Activated T-cell treated with anti-CD3 and anti-CD28 coated beads, Interleukin-2, amount 50 U/mL, for 4 hours (primary cell): Measurements from ENCODE around the gene DACH2. TPM values are rescaled to one million over a fixed set of nuclear protein-coding genes. Genes with fewer than 3 reads are reported as not detected.

Experiments used
- ATAC-seq, 2 donors: fragments of 200-7000 bp; cut with Tn5 transposase; one replicate each; pipeline ENCODE4 v1.10.0; 2021
- DNase-seq: peaks from one replicate; pipeline ENCODE4 v3.0.0-alpha.2; 2020
- H3K27me3 Mint-ChIP-seq: one replicate; pipeline ENCODE4 v1.8.0; 2021; ENCODE audit warnings: low read depth, mixed read lengths
- H3K36me3 Mint-ChIP-seq: one replicate; pipeline ENCODE4 v1.8.0; 2022; ENCODE audit warnings: mixed read lengths; ENCODE audit not compliant: insufficient read depth
- H3K4me1 Mint-ChIP-seq: one replicate; pipeline ENCODE4 v1.8.0; 2021; ENCODE audit warnings: low read depth, mixed read lengths
- H3K4me3 Mint-ChIP-seq: one replicate; pipeline ENCODE4 v1.8.0; 2021; ENCODE audit warnings: mild to moderate bottlenecking, moderate library complexity, mixed read lengths
- H3K9me3 Mint-ChIP-seq: one replicate; pipeline ENCODE4 v1.8.0; 2021; ENCODE audit warnings: mixed read lengths
- total RNA-seq, 3 donors: library from RNA; stranded (reverse); gene quantifications; one replicate each; pipeline ENCODE4 v1.2.1, GENCODE V29; 2021

The DACH2 gene
- total RNA-seq, 3 donors from 2014 or later, result not detected

DNA sequence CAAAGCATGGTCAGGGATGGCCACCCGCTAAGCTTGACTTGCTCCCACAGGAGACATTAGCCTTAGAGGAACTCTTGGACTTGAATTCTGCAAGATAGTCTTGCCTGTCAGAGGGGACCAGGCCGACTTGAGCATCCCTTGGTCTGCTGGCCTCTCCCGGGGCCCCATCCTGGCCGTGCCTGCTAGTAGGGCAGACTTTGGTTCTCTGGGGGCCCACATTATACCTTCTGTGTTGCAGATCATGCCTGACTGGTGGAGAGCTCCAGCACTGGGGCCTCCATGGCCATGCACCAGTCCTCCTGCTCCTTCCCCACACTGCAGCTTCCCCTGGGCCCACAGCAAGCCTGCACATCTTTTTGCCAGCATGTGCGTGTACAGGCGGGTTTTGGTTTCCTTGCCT, 46.5 kb downstream of the DACH2 start:
- Mint-ChIP-seq H3K36me3 (no peaks in the 10 kb centered on the region), H3K9me3 (peaks cover 3% of the 10 kb centered on the region), H3K4me1 (no peaks in the 10 kb centered on the region), H3K4me3 (no peak overlapping the region), H3K27me3 (peaks cover 4% of the 10 kb centered on the region)
- no peak for DNase-seq
- ATAC-seq, result no peak

- Mint-ChIP-seq H3K9me3 (peaks cover 3% of the 10 kb centered on the region), H3K4me1 (no peaks in the 10 kb centered on the region), H3K36me3 (no peaks in the 10 kb centered on the region), H3K4me3 (no peak overlapping the region), H3K27me3 (peaks cover 4% of the 10 kb centered on the region)
- ATAC-seq (no peak), DNase-seq (no peak)
Observed at GRCh38 chrX:86195343-86195742, 47.1 kb downstream of the DACH2 start.

GRCh38 chrX:86197815-86198214, 49.6 kb downstream of the DACH2 start:
- no peak for DNase-seq
- peaks cover 3% of the 10 kb centered on the region for H3K9me3 Mint-ChIP-seq
- H3K4me1 Mint-ChIP-seq, result no peaks in the 10 kb centered on the region
- H3K27me3 Mint-ChIP-seq, result peaks cover 4% of the 10 kb centered on the region
- no peaks in the 10 kb centered on the region for H3K36me3 Mint-ChIP-seq
- no peak overlapping the region for H3K4me3 Mint-ChIP-seq
- ATAC-seq, result no peak

DNA sequence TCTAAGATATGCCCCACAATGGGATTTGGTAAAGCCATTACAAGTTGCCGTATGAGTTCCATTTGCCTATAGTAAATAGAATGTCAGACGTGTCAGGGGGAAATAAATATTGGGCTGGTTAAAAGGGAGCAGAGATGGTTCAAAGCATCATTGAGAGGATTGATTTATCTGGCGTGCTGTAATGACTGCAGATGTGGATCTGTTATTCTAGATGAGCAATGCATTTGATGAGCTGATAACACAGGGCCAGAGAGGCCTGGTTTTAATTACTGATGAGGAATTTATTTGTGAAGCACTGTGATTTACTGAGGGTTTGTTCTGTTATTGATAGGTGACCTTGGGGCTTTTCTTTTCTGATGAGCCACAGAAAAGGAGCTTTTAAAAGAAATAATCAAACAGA, 62.5 kb downstream of the DACH2 start:
- no peak for ATAC-seq
- no peak overlapping the region for H3K4me3 Mint-ChIP-seq

GRCh38 chrX:86215260-86215659, 67.0 kb downstream of the DACH2 start:
- DNase-seq (no peak), ATAC-seq (no peak)
- Mint-ChIP-seq H3K36me3 (no peaks in the 10 kb centered on the region), H3K9me3 (no peaks in the 10 kb centered on the region), H3K4me3 (no peak overlapping the region), H3K4me1 (no peaks in the 10 kb centered on the region), H3K27me3 (peaks cover 2% of the 10 kb centered on the region)

More for the DNA sequence above, 62.5 kb downstream of the DACH2 start:
- H3K4me1 Mint-ChIP-seq, result no peaks in the 10 kb centered on the region
- DNase-seq, result no peak
- H3K9me3 Mint-ChIP-seq, result no peaks in the 10 kb centered on the region
- H3K36me3 Mint-ChIP-seq, result no peaks in the 10 kb centered on the region
- H3K27me3 Mint-ChIP-seq, result peaks cover 2% of the 10 kb centered on the region

DNA sequence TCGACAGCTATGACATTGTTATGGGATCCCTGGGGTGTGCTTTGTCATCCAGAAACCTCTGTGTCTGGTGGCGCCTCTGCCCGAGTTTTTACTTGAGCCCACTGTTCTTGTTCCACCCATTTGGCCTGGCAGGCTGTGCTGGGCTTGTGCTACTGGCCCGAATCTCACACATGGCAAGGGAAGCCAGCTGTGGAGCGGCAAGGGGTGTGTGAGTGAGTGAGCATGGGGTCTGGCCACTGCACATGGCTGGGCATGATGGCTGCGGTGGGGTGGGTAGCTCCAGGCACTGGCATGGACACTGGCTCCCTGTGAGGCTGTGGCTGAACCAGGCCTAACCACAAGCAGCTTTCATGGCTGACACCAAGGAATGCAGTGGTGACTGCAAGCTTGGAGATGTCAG, 89.2 kb downstream of the DACH2 start:
- Mint-ChIP-seq H3K4me3 (no peak overlapping the region), H3K27me3 (no peaks in the 10 kb centered on the region), H3K36me3 (no peaks in the 10 kb centered on the region), H3K4me1 (no peaks in the 10 kb centered on the region), H3K9me3 (peaks cover 4% of the 10 kb centered on the region)
- DNase-seq (no peak), ATAC-seq (no peak)

GRCh38 chrX:86241547-86241946, 93.3 kb downstream of the DACH2 start:
- Mint-ChIP-seq H3K4me3 (no peak overlapping the region), H3K36me3 (no peaks in the 10 kb centered on the region), H3K27me3 (no peaks in the 10 kb centered on the region), H3K9me3 (peaks cover 4% of the 10 kb centered on the region), H3K4me1 (no peaks in the 10 kb centered on the region)
- no peak for ATAC-seq
- no peak for DNase-seq

DNA sequence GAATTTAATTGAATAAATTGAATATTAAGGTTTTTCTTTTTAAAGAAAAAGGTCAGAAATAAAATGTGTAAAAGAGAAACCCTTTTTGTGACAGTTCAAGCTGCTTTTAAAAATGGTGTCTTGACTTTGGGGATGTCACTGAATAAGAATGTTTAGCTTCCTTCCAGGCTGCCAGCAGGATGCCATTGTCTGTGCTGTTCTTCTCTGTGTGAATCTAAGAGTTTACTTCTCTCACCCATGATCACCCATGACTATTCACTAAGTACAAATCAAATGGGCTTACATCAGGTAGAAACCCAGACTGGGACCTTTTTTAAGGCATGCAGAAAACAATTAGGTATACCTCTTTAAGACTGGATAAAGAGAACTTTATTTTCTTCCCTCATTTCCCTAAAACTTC, 115.3 kb downstream of the DACH2 start:
- no peak overlapping the region for H3K4me3 Mint-ChIP-seq
- ATAC-seq, result no peak

GRCh38 chrX:86295293-86295692, 147.0 kb downstream of the DACH2 start:
- Mint-ChIP-seq H3K27me3 (no peaks in the 10 kb centered on the region), H3K4me3 (no peak overlapping the region), H3K9me3 (no peaks in the 10 kb centered on the region), H3K36me3 (no peaks in the 10 kb centered on the region), H3K4me1 (no peaks in the 10 kb centered on the region)
- ATAC-seq, result no peak
- no peak for DNase-seq

More for the DNA sequence above, 115.3 kb downstream of the DACH2 start:
- H3K9me3 Mint-ChIP-seq, result peaks cover 5% of the 10 kb centered on the region
- H3K36me3 Mint-ChIP-seq, result no peaks in the 10 kb centered on the region
- DNase-seq, result no peak
- no peaks in the 10 kb centered on the region for H3K4me1 Mint-ChIP-seq
- no peaks in the 10 kb centered on the region for H3K27me3 Mint-ChIP-seq

GRCh38 chrX:86322913-86323312, 174.7 kb downstream of the DACH2 start:
- Mint-ChIP-seq H3K4me3 (no peak overlapping the region), H3K36me3 (no peaks in the 10 kb centered on the region), H3K9me3 (peaks cover 15% of the 10 kb centered on the region), H3K27me3 (no peaks in the 10 kb centered on the region), H3K4me1 (no peaks in the 10 kb centered on the region)
- DNase-seq (no peak), ATAC-seq (no peak)

DNA sequence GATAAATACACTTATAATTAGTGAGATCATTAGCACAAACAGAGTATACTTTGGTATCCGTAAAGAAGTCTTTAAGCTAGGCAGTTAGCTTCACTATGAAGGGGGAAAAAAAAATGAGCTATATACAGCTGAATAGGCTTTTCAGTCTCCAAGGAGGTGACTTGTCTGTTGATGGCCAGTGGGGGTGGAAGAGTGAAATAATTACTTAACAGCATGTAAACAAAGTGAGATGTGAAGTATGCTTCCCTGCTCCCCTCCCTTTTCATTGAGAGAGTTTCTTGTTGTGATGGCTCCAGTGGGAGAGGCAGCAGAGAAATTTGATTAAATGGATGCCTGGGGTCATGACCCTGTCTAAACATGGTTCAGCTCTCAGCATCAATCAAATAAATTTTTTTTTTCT, 180.9 kb downstream of the DACH2 start:
- Mint-ChIP-seq H3K4me3 (no peak overlapping the region), H3K36me3 (no peaks in the 10 kb centered on the region), H3K27me3 (no peaks in the 10 kb centered on the region), H3K9me3 (peaks cover 13% of the 10 kb centered on the region), H3K4me1 (no peaks in the 10 kb centered on the region)
- ATAC-seq (no peak), DNase-seq (no peak)

DNA sequence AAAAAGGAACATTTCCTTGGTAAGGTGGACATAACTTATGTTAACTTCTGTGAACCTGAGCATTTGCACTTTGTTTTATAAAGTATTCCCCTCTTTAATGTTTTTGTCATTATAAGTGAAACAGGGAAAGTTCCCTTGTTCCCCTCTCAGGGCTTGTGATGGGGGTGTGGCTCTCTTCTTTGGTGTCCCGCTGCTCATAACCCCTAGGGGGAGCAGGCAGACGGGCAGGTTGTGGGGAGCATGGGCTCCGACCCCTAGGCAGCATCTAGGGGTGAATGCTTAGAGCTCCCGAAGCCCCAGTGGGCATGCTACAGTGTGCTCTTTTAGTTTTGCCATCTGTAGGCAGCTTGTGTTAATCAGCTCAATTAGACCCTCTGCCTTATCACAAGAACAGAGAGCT, 200.4 kb downstream of the DACH2 start:
- DNase-seq (no peak), ATAC-seq (no peak)
- no peaks in the 10 kb centered on the region for H3K4me1 Mint-ChIP-seq
- H3K4me3 Mint-ChIP-seq, result no peak overlapping the region
- no peaks in the 10 kb centered on the region for H3K36me3 Mint-ChIP-seq
- H3K9me3 Mint-ChIP-seq, result no peaks in the 10 kb centered on the region
- H3K27me3 Mint-ChIP-seq, result no peaks in the 10 kb centered on the region

DNA sequence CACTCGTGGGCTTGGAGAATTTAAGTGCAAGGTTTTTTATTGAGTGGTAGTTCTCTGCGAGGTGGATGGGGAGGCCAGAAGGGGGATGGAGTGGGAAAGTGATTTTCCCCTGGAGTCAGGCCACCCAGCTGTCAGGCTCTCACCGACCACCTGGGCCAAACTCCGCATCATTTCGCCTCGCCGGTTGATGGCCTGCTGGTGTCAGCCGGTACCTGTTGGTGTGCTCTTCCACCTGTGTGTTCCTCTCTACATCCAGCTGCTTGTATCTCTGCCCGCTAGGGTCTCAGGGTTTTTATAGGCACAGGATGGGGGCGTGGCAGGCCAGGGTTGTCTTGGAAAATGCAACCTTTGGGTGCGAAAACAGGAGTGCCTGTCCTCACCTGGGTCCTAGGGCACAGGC, 200.9 kb downstream of the DACH2 start:
- Mint-ChIP-seq H3K4me3 (no peak overlapping the region), H3K36me3 (no peaks in the 10 kb centered on the region), H3K4me1 (no peaks in the 10 kb centered on the region), H3K9me3 (no peaks in the 10 kb centered on the region), H3K27me3 (no peaks in the 10 kb centered on the region)
- ATAC-seq (no peak), DNase-seq (no peak)

- Mint-ChIP-seq H3K9me3 (no peaks in the 10 kb centered on the region), H3K4me1 (no peaks in the 10 kb centered on the region), H3K4me3 (no peak overlapping the region), H3K27me3 (no peaks in the 10 kb centered on the region), H3K36me3 (no peaks in the 10 kb centered on the region)
- no peak for ATAC-seq
- DNase-seq, result no peak
Observed at GRCh38 chrX:86369847-86370630, 221.8 kb downstream of the DACH2 start.

DNA sequence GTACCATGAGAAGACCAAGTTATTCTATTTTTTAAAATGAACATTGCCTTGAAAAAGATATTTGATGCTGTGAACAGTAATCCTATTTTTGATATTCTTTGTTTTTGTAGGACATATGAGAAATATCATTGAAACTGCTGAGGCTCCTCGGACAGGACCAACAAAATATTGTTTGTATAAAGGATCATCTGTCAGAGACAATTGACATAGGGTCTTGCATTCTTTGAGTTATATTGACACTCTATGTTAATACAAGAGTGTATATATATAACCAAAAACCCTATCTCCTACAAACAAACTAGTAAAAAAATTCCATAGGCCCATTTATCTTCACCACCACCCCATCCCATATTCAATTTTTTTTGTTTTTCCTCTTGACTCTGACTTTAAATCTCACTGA, 222.7 kb downstream of the DACH2 start:
- no peak overlapping the region for H3K4me3 Mint-ChIP-seq
- H3K36me3 Mint-ChIP-seq, result no peaks in the 10 kb centered on the region
- ATAC-seq, result no peak
- H3K27me3 Mint-ChIP-seq, result no peaks in the 10 kb centered on the region
- H3K9me3 Mint-ChIP-seq, result no peaks in the 10 kb centered on the region
- no peaks in the 10 kb centered on the region for H3K4me1 Mint-ChIP-seq
- no peak for DNase-seq
